ENCODE measurements around the gene PINK1.
"Not testable (repeated sequence)": the region's sequence is repeated elsewhere in the genome, so short reads cannot be mapped to it uniquely, and the experiment has no call there.

The PINK1 gene

GRCh38 chr1:20644416-20644815, 11.2 kb downstream of the PINK1 start:
- DNase-seq (ENCODE audit: low read depth, low spot score) = no peak

GRCh38 chr1:20645414-20645813, 12.2 kb downstream of the PINK1 start:
- DNase-seq (ENCODE audit: low read depth, low spot score) = no peak

GRCh38 chr1:20648438-20648837, 15.2 kb downstream of the PINK1 start:
- no peak for DNase-seq (ENCODE audit: low read depth, low spot score)

- no peak for DNase-seq (ENCODE audit: low read depth, low spot score)
Observed at GRCh38 chr1:20648946-20649345, 15.7 kb downstream of the PINK1 start.

GRCh38 chr1:20652300-20652699, 19.0 kb downstream of the PINK1 start:
- DNase-seq (ENCODE audit: low read depth, low spot score) = no peak

GRCh38 chr1:20654104-20654690, 20.9 kb downstream of the PINK1 start:
- DNase-seq (ENCODE audit: low read depth, low spot score) = no peak

- no peak for DNase-seq (ENCODE audit: low read depth, low spot score)
Observed at GRCh38 chr1:20657024-20657423, 23.8 kb downstream of the PINK1 start.

GRCh38 chr1:20658166-20658915, 25.1 kb downstream of the PINK1 start:
- no peak for DNase-seq (ENCODE audit: low read depth, low spot score)

GRCh38 chr1:20660363-20660762, 27.1 kb downstream of the PINK1 start:
- no peak for DNase-seq (ENCODE audit: low read depth, low spot score)

- DNase-seq (ENCODE audit: low read depth, low spot score) = no peak
Observed at GRCh38 chr1:20660847-20661206, 27.6 kb downstream of the PINK1 start.

- DNase-seq (ENCODE audit: low read depth, low spot score) = peak; percentile 90
Observed at GRCh38 chr1:20661207-20662109, 28.2 kb downstream of the PINK1 start, which contains the start of gene DDOST. DDOST (minus strand) TSS chr1:20661369; CDS start chr1:20661350, 19 bp downstream.

- no peak for DNase-seq (ENCODE audit: low read depth, low spot score)
Observed at GRCh38 chr1:20662110-20662475, 28.8 kb downstream of the PINK1 start.

GRCh38 chr1:20663365-20663764, 30.1 kb downstream of the PINK1 start:
- DNase-seq (ENCODE audit: low read depth, low spot score) = no peak

- no peak for DNase-seq (ENCODE audit: low read depth, low spot score)
Observed at GRCh38 chr1:20663969-20664715, 30.9 kb downstream of the PINK1 start.

- no peak for DNase-seq (ENCODE audit: low read depth, low spot score)
Observed at GRCh38 chr1:20665726-20666125, 32.5 kb downstream of the PINK1 start.

- no peak for DNase-seq (ENCODE audit: low read depth, low spot score)
Observed at GRCh38 chr1:20666146-20666545, 32.9 kb downstream of the PINK1 start.

GRCh38 chr1:20666804-20667203, 33.5 kb downstream of the PINK1 start:
- DNase-seq (ENCODE audit: low read depth, low spot score) = no peak

GRCh38 chr1:20668581-20668980, 35.3 kb downstream of the PINK1 start:
- DNase-seq (ENCODE audit: low read depth, low spot score) = no peak

GRCh38 chr1:20670936-20671335, 37.7 kb downstream of the PINK1 start:
- DNase-seq (ENCODE audit: low read depth, low spot score) = no peak

GRCh38 chr1:20672265-20672632, 39.0 kb downstream of the PINK1 start:
- no peak for DNase-seq (ENCODE audit: low read depth, low spot score)

GRCh38 chr1:20673626-20674025, 40.4 kb downstream of the PINK1 start:
- DNase-seq (ENCODE audit: low read depth, low spot score) = not testable (repeated sequence)

GRCh38 chr1:20678599-20678998, 45.3 kb downstream of the PINK1 start:
- DNase-seq (ENCODE audit: low read depth, low spot score) = no peak
